ENCODE data around the gene TCF7.
"Not testable (repeated sequence)": the region's sequence is repeated elsewhere in the genome, so short reads cannot be mapped to it uniquely, and the experiment has no call there.

TCF7 gene

GRCh38 chr5:134145041-134145757 lies 30.7 kb downstream of the TCF7 start:
- no peak for DNase-seq (ENCODE audit: low read depth)

- peak; percentile 50 for DNase-seq (ENCODE audit: low read depth)
Measured at GRCh38 chr5:134145779-134146581, 31.5 kb downstream of the TCF7 start.

GRCh38 chr5:134146651-134147518 lies 32.4 kb downstream of the TCF7 start:
- no peak for DNase-seq (ENCODE audit: low read depth)

DNA sequence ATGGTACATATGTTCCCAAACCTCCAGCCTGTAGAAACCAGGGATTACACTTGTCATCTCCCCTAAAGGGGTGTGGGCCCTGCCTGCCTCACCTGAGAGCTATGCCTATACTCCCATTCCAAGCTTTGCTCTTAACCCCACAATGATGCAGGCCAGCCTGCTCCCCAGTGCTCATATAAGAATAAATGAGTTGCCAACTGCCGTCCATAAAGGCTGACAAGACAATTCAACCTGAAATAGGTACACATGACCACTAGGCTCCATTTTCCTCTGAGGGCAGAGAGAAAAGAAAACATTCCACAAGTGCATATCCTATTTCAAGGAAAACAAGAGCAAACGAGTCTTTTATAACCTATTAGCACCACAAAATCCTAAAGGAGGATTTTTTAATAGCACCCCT lies 33.8 kb downstream of the TCF7 start:
- no peak for DNase-seq (ENCODE audit: low read depth)

DNA sequence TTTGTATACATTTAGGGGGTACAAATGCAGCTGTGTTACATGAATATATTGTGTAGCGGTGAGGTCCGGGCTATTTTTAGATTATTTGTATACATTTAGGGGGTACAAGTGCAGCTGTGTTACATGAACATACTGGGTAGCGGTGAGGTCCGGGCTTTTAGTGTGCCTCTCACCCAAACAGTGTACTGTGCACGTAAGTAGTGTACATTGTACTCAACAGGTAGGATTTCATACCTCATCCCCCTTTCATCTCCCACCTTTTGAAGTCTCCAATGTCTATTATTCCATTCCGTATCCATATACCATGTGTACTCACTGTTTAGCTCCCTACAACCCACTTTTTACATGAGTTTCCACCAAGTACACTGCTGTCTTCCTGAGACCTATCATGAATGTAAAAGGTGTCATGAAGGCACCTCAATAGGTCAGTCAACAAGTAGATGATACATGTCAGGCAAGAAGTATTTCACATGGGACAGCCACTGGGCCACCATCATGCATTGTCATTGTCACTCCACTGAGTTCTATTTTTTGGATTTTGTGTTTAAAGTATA lies 34.6 kb downstream of the TCF7 start:
- DNase-seq (ENCODE audit: low read depth), result no peak

GRCh38 chr5:134149571-134150303 lies 35.3 kb downstream of the TCF7 start:
- no peak for DNase-seq (ENCODE audit: low read depth)

DNA sequence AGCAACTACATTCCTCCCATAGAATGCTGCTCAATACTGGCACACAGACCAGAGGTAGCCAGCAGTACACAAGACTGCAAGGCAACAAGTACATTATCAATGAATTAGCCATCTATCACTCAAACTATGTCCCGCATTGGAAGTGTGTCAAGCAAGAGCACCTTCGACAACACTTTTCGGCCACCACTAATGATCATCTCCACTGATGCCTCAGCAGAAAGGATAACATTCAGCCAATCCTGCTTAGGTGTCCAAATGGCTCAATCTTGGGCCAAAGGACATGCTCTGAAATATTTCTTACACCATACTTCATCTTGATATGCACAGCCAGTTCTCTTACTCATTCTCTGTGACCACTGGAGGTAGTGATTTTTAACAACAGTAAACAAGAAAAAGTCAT lies 37.2 kb downstream of the TCF7 start:
- DNase-seq (ENCODE audit: low read depth), result no peak

GRCh38 chr5:134152173-134152832 lies 37.8 kb downstream of the TCF7 start:
- not testable (repeated sequence) for DNase-seq (ENCODE audit: low read depth)

DNA sequence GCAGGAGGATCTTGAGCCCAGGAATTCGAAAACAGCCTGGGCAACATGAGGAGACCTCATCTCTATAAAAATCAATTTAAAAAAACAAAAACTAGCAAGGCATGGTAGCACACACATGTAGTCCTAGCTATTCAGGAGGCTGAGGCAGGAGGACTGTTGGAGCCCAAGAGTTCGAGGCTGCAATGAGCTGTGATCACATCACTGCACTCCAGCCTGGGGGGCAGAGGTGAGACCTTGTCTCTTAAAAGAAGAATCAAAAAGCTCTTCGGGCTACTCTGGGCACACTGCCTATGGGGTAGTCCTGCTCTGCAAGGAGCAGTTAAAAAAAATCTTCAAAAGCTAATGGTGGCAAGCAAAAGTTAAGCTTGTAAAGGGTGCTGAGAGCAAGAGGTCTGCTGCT lies 38.8 kb downstream of the TCF7 start:
- DNase-seq (ENCODE audit: low read depth), result no peak

- no peak for DNase-seq (ENCODE audit: low read depth)
Measured at GRCh38 chr5:134153657-134154056, 39.2 kb downstream of the TCF7 start.

- no peak for DNase-seq (ENCODE audit: low read depth)
Measured at GRCh38 chr5:134161513-134162395, 47.3 kb downstream of the TCF7 start.

DNA sequence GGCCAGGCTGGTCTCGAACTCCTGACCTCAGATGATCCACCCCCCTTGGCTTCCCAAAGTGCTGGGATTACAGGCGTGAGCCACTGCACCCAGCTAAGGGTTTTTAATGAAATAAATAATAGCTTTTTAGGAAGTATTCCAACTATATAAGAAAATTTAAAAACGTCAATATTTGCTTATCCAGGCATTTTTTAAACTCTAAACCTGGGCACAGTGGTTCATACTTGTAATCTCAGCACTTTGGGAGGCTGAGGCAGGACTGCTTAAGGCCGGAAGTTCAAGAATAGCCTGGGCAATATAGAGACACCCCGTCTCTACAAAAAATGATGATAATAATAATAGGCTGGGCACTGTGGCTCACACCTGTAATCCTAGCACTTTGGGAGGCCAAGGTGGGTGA lies 48.1 kb downstream of the TCF7 start:
- DNase-seq (ENCODE audit: low read depth), result no peak

- no peak for DNase-seq (ENCODE audit: low read depth)
Measured at GRCh38 chr5:134171972-134172371, 57.5 kb downstream of the TCF7 start.

GRCh38 chr5:134174841-134175839 lies 60.7 kb downstream of the TCF7 start:
- DNase-seq (ENCODE audit: low read depth), result no peak

- no peak for DNase-seq (ENCODE audit: low read depth)
Measured at GRCh38 chr5:134175921-134176510, 61.5 kb downstream of the TCF7 start.

DNA sequence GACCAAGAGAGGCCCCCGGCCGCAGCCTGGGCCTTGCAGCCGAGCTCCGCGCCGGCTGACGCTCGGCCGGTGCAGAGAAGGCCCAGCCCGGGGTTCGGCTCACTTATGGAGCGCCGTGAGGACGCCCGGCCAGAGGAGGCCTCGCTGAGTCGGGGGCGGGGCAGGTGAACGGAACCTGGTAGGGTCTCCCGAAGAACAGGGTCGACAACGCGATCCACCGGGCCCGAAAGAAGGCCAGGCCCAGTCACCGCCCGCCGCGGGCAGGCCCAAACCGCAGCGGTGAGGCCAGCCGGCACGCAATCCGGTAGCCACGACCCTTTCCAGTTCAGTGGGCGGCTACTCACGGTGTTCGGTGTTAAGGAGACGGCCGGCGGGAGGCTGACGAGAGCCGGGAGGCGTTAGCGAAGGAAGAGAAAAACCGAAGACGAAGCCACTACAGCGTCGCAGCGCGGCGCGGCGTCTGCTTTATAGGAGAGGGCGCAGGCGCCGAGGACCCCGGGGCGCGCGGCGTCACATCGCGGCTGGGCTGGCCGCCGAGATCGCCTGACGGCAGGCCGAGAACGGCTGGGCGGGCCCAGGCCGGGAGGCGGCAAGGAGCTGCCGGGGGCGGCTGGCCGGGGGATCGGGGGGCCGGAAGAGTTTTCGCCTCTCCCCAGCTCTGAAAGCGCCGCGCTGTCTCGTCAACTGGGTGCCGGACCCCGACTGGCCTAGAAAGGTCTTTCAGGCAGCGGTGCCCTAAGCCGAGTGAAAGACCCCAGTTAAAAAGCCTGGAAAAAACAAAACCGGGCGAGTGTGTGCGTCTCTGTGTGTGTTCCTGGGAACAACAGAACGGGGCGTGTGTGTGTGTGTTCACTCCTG lies 62.3 kb downstream of the TCF7 start, which contains the start of gene SKP1:
Gene SKP1, minus strand, starts transcription at position 440 of the 858 bp plus-strand sequence. CDS start 2,928 bp downstream, outside the sequence.
- DNase-seq (ENCODE audit: low read depth), result peak; percentile 59

Data from HS-5 (cell line).